ENCODE measurements around the gene EARS2. TPM values are rescaled to one million over a fixed set of nuclear protein-coding genes. Genes with fewer than 3 reads are reported as not detected.

EARS2 gene
- total and polyA plus RNA-seq, 10 of the 15 experiments (the other 5 are each of a cell fraction or from before 2014, with no cell fraction given) = 12.9 to 65.9 (median 33.5) TPM

GRCh38 chr16:23532448-23532847 is 24.7 kb downstream of the EARS2 start:
- Histone ChIP-seq H3K4me2 (ENCODE audit: control insufficient read depth, insufficient read depth) (no peak overlapping the region), H3K4me3 (no peak overlapping the region), H3K27ac (ENCODE audit: control insufficient read depth, insufficient read depth) (no peak overlapping the region), H3K27me3 (replicated peaks in 1 of 2; ENCODE audit: control insufficient read depth in 2 of 2, insufficient read depth in 2 of 2, low read length in 1 of 2) (no peaks in the 10 kb centered on the region), H4K20me1 (ENCODE audit: control insufficient read depth, insufficient read depth) (no peaks in the 10 kb centered on the region; the same call in 1 of the 2 replicates), H3K36me3 (ENCODE audit: control insufficient read depth in 2 of 2, insufficient read depth in 2 of 2, low read length in 1 of 2) (peaks cover 24 to 40% of the 10 kb centered on the region in 2 experiments), H3K79me2 (ENCODE audit: control insufficient read depth, insufficient read depth, low read length) (no peaks in the 10 kb centered on the region), H3K4me1 (ENCODE audit: control insufficient read depth, insufficient read depth, low read length) (no peaks in the 10 kb centered on the region), H3K9ac (ENCODE audit: control insufficient read depth, insufficient read depth, low read length) (no peak overlapping the region), H2AFZ (ENCODE audit: control insufficient read depth, low read depth, low read length) (no peak overlapping the region), H3K9me3 (replicated peaks; ENCODE audit: control insufficient read depth, insufficient read depth, low read length) (no peaks in the 10 kb centered on the region)
- POLR2A ChIA-PET = no interaction called here
- no TSS peak for BruUV-seq (replicated peaks)
- WGBS (ENCODE audit: insufficient coverage, insufficient replicate concordance, low lambda C conversion rate, missing lambda C conversion rate) = 100% methylated on average over 1 of the region's 1 CpG
- no peak for DNase-seq (ENCODE audit: low read depth, low spot score)
- SMC1A ChIA-PET (ENCODE audit: uncharacterized antibody, unreplicated experiment) = no interaction called here
- CTCF ChIA-PET = no interaction called here
- RAD21 ChIA-PET (ENCODE audit: unreplicated experiment) = no interaction called here
- no peak for FAIRE-seq
- in situ Hi-C loops (cut with MboI) = no loop called here
- no peak for ATAC-seq
- intact Hi-C loops (cut with micrococcal nuclease; ENCODE audit: unreplicated experiment) = no loop called here
- TF ChIP-seq USF2 (IDR thresholded peaks at IDR 0.05; ENCODE audit: borderline replicate concordance, low read depth, low read length) (no peak), HDAC6 (IDR thresholded peaks at IDR 0.05; ENCODE audit: unreplicated experiment) (no peak), CUX1 (IDR thresholded peaks at IDR 0.05; ENCODE audit: insufficient replicate concordance, low read depth, low read length) (no peak), CHD1 (IDR thresholded peaks at IDR 0.05; ENCODE audit: low read depth, low read length) (no peak), CBFB (IDR thresholded peaks at IDR 0.05; ENCODE audit: low read depth) (no peak), CBX3 (IDR thresholded peaks at IDR 0.05; ENCODE audit: borderline replicate concordance, low read depth) (no peak), YY1 (IDR thresholded peaks at IDR 0.05; ENCODE audit: low read depth, low read length) (no peak), RBBP5 (conservative IDR thresholded peaks at IDR 0.05) (no peak), NKRF (conservative IDR thresholded peaks at IDR 0.05) (no peak), WRNIP1 (IDR thresholded peaks at IDR 0.05; ENCODE audit: borderline replicate concordance, low read depth, low read length) (no peak), ZNF274 (IDR thresholded peaks at IDR 0.05; ENCODE audit: insufficient read depth, insufficient read length) (no peak), ASH2L (IDR thresholded peaks at IDR 0.05; ENCODE audit: borderline replicate concordance, low read depth) (no peak), TARDBP (IDR thresholded peaks at IDR 0.05; ENCODE audit: borderline replicate concordance) (no peak), PRDM15 (CRISPR knock-in tag; IDR thresholded peaks at IDR 0.05) (no peak)

Data from GM12878 (cell line).